ENCODE data around the gene VPS13D.

DNA sequence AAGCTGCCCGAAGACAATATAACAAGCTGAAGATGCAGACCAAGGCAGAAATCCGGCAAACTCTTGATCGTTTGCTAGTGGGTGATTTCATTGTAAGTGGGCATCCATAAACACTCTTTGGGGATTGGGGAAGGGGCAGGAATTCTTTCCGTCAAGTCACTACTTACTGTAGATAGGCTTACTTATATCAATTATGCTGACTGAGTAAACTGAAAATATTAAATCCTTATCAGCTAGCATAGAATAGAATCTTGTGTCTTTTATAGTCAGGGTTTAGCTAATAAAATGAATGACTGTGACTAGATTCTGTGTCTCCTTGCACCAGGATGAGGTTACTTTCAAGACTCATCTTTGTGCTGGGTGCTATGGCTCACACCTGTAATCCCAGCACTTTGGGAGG, 41.2 kb downstream of the VPS13D start:
- TF ChIP-seq, protein P1, sequence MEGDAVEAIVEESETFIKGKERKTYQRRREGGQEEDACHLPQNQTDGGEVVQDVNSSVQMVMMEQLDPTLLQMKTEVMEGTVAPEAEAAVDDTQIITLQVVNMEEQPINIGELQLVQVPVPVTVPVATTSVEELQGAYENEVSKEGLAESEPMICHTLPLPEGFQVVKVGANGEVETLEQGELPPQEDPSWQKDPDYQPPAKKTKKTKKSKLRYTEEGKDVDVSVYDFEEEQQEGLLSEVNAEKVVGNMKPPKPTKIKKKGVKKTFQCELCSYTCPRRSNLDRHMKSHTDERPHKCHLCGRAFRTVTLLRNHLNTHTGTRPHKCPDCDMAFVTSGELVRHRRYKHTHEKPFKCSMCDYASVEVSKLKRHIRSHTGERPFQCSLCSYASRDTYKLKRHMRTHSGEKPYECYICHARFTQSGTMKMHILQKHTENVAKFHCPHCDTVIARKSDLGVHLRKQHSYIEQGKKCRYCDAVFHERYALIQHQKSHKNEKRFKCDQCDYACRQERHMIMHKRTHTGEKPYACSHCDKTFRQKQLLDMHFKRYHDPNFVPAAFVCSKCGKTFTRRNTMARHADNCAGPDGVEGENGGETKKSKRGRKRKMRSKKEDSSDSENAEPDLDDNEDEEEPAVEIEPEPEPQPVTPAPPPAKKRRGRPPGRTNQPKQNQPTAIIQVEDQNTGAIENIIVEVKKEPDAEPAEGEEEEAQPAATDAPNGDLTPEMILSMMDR (IDR thresholded peaks at IDR 0.05), result no peak
- no peak for TF ChIP-seq POLR2A (IDR thresholded peaks at IDR 0.05)

All from vagina (tissue), 2 donors.